DMS114 treated with DMSO at 0.1 percent for 48 hours (cell line): ENCODE results near the gene KLHDC7B.
"Not testable (repeated sequence)": the region's sequence is repeated elsewhere in the genome, so short reads cannot be mapped to it uniquely, and the experiment has no call there.

Source experiments
- DNase-seq: peaks from one replicate; lab custom pipeline; 2025; ENCODE audit not compliant: unreplicated experiment; lab: John Stamatoyannopoulos, UW

Gene KLHDC7B

GRCh38 chr22:50529416-50529896 lies 16.2 kb upstream of the KLHDC7B start:
- DNase-seq, result no peak

GRCh38 chr22:50529897-50530579 lies 15.7 kb upstream of the KLHDC7B start, which contains the start of gene TYMP:
TYMP (minus strand) TSS chr22:50530012; CDS start chr22:50529709, 303 bp downstream.
- no peak for DNase-seq

- DNase-seq, result no peak
Measured at GRCh38 chr22:50530580-50530876, 15.2 kb upstream of the KLHDC7B start.

GRCh38 chr22:50530877-50531545 lies 14.7 kb upstream of the KLHDC7B start:
- peak; percentile 22 for DNase-seq

GRCh38 chr22:50531546-50531961 lies 14.1 kb upstream of the KLHDC7B start:
- DNase-seq, result no peak

- no peak for DNase-seq
Measured at GRCh38 chr22:50531962-50532674, 13.6 kb upstream of the KLHDC7B start.

GRCh38 chr22:50532824-50533796 lies 12.6 kb upstream of the KLHDC7B start:
- no peak for DNase-seq

GRCh38 chr22:50533856-50534711 lies 11.6 kb upstream of the KLHDC7B start:
- DNase-seq, result not testable (repeated sequence)

GRCh38 chr22:50535113-50535512 lies 10.6 kb upstream of the KLHDC7B start:
- DNase-seq, result no peak

- no peak for DNase-seq
Measured at GRCh38 chr22:50536226-50536625, 9.5 kb upstream of the KLHDC7B start.

- DNase-seq, result no peak
Measured at GRCh38 chr22:50537765-50538164, 7.9 kb upstream of the KLHDC7B start.

GRCh38 chr22:50540381-50540780 lies 5.3 kb upstream of the KLHDC7B start:
- no peak for DNase-seq

GRCh38 chr22:50541667-50542026 lies 4.1 kb upstream of the KLHDC7B start:
- DNase-seq, result not testable (repeated sequence)

- no peak for DNase-seq
Measured at GRCh38 chr22:50542416-50542927, 3.2 kb upstream of the KLHDC7B start.

- peak; percentile 27 for DNase-seq
Measured at GRCh38 chr22:50544078-50544745, 1.5 kb upstream of the KLHDC7B start.

- DNase-seq, result no peak
Measured at GRCh38 chr22:50544746-50545253, 899 bp upstream of the KLHDC7B start.

GRCh38 chr22:50546326-50547262 lies 895 bp downstream of the KLHDC7B start:
- DNase-seq, result no peak
